ENCODE results near the gene MYOG. TPM values are rescaled to one million over a fixed set of nuclear protein-coding genes. Genes with fewer than 3 reads are reported as not detected.

MYOG gene
- total RNA-seq, 2 experiments from 2014 or later = not detected

GRCh38 chr1:203077367-203077766 is 8.4 kb downstream of the MYOG start:
- POLR2A ChIA-PET = no interaction called here

GRCh38 chr1:203076031-203076511 is 9.7 kb downstream of the MYOG start:
- ChIA-PET POLR2A (no interaction called here), CTCF (no interaction called here)

More at GRCh38 chr1:203077367-203077766, 8.4 kb downstream of the MYOG start:
- CTCF ChIA-PET = interaction anchor here (0.7 kb wide), 1 partner anchor 235 kb away, joined by 3 read pairs; no protein-coding TSS in a partner anchor

GRCh38 chr1:203075236-203076030 is 10.4 kb downstream of the MYOG start:
- ChIA-PET POLR2A (no interaction called here), CTCF (no interaction called here)

- CTCF ChIA-PET = no interaction called here
These were observed 11.2 kb downstream of the MYOG start for GRCh38 chr1:203074610-203075009.

DNA sequence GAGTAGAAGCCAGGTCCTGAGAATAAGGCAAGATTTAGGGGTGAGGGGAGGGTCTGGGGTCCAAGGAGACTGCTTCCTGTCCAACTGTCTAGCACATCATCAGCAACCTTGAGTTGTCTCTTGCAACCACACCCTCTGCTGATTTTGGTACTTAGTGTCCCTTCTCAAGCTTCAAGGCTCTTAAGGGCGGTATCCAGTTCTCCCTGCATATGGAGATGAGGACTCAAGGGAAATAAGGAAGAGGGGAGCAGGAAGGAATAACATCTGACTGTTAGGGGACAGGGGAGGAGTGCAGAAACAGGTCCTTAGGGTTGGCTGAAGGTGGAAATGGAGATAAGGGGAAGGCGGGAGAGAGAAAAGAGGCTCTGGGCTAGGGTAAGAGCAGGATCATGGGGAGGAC is 12.3 kb downstream of the MYOG start:
- CTCF ChIA-PET = no interaction called here
- POLR2A ChIA-PET = no interaction called here

More at GRCh38 chr1:203074610-203075009, 11.2 kb downstream of the MYOG start:
- POLR2A ChIA-PET = no interaction called here

DNA sequence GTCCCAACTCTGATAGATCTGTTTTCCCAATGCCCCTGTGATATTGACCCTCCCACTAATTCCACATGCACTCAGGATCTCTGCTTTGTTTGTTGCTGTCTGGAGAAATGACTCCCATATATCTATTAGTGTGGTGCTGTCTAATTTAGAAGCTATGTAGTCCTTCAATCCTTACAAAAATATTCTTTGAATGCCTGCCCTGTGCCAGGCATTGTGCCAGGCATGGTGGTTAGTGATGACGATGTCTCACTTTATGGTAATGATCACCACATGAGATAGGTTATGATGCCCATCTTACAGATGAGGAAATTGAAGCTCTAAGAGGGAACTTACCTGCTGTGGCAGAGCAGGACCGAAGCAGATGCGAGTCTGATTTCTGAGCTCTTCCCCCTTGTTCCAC is 12.9 kb downstream of the MYOG start:
- ChIA-PET POLR2A (no interaction called here), CTCF (no interaction called here)

GRCh38 chr1:203072002-203072602 is 13.7 kb downstream of the MYOG start:
- CTCF ChIA-PET = interaction anchor here (1.0 kb wide), 1 partner anchor 76 kb away, joined by 3 read pairs; no protein-coding TSS in a partner anchor

DNA sequence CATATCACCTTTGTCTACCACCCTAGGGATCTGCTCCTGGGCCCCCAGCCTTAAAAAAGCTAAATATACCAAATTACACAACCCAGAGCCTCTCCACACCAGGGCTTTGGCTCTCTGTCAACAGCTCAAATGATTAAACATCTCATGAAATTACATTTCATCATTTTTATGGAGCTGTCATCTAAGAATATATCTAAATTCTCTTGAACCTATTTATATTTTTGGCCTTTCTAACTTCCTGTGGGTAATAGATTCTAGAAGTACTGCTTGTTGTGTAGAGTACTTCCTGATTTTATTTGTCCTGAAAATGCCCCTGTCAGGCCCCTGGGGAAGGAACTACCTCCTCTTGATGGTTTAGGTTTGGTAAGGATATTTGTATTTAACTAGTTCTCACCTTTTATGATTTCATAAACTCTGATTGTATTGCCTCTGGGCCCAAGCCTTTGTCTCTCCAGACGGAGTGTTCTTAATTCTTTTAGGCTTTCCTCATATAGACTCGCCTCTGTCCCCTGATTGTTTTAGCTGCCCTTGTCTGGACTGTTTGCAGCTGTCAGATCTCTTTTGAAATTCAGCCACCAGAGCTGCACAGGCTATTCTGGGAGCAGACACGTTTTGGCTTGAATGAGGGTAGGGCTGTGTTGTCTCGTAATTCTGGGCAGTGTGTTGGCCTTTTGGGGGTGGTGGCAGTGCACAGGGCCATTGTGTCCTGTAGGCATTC is 16.6 kb downstream of the MYOG start:
- CTCF ChIA-PET = interaction anchor here (0.6 kb wide), 1 partner anchor 1418 kb away, joined by 4 read pairs; no protein-coding TSS in a partner anchor
- POLR2A ChIA-PET = no interaction called here

More at GRCh38 chr1:203072002-203072602, 13.7 kb downstream of the MYOG start:
- POLR2A ChIA-PET = no interaction called here

DNA sequence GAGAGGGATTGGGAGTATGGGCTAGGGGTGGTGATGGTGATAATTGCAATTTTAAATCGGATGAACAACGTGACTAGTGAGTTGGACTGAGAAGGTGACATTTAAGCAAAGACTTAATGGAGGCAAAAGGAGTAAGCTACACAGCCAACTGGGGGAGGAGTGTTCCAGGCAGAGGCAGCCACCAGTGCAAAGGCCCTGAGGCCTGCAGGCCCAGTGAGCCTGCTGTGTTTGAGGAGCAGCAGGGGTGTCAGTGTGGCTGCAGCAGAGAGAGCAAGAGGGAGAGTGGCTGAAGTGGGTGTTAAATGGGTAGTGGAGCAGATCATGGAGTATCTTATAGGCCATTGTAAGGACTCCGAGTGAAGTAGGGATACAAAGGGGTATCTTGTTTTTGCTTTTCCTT is 18.8 kb downstream of the MYOG start:
- POLR2A ChIA-PET = no interaction called here
- CTCF ChIA-PET = no interaction called here

DNA sequence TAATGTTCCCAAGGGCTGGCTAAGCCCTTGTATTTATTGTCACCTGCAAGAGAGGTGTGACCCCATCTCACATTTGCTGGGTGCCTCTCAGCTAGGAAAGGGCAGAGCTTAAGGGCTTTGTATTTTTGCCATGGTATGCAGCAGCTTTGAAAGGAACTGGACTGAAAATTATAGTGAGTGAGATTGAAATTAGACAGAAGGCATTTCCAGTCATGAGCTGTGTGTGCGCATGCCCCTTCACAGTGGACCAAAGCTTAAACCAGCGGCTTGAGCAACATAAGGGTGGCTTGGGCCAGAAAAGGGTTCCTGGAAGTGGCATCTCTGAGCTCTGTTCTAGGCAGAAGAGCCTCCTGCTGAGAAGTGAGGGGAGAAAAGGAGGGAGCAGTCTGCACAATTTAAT is 19.8 kb downstream of the MYOG start:
- ChIA-PET CTCF (no interaction called here), POLR2A (no interaction called here)

GRCh38 chr1:203065191-203065590 is 20.6 kb downstream of the MYOG start:
- CTCF ChIA-PET = no interaction called here

DNA sequence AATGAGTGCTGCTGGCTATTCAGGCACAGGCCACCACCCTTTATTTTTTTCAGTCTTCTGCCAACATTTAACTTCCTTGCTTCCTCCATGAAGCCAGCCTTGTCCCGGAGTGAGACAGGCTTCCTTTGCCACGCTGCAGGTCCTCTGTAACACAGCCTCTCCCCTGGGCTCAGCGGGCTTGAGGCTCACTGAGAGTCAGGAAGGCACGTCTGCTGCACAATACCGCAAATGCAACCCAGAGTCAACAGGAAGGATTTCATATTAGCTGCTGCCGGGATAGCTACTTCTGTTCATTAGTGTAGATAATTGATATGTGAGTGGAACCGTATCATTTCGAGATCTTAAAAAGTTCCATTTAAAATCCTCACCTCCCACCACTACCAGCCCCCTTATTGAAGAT is 22.5 kb downstream of the MYOG start:
- CTCF ChIA-PET = no interaction called here
- POLR2A ChIA-PET = no interaction called here

More at GRCh38 chr1:203065191-203065590, 20.6 kb downstream of the MYOG start:
- POLR2A ChIA-PET = interaction anchor here (0.6 kb wide), 1 partner anchor 689 kb away, joined by 6 read pairs; no protein-coding TSS in a partner anchor

GRCh38 chr1:203060115-203060514 is 25.7 kb downstream of the MYOG start:
- ChIA-PET POLR2A (no interaction called here), CTCF (no interaction called here)

DNA sequence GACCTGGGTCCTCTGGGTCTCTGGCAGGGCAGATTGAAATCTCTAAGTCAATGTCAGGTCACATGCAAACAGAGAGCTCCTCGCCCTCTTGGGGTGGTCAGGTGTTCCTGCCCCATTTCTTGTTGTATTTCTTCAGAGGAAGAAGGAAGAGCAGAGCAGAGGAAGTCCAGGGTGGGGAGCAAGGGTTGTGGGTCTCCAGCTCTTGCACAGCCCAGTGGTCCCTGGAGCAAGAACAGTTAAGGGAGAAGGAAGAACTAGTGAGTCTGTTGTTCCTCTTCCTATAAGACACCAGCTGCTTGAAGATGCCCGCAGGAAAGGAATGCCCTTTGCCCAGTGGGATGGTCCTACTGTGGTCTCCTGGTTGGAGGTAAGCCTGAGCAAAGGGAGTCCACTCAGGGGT is 26.3 kb downstream of the MYOG start:
- ChIA-PET POLR2A (no interaction called here), CTCF (no interaction called here)

DNA sequence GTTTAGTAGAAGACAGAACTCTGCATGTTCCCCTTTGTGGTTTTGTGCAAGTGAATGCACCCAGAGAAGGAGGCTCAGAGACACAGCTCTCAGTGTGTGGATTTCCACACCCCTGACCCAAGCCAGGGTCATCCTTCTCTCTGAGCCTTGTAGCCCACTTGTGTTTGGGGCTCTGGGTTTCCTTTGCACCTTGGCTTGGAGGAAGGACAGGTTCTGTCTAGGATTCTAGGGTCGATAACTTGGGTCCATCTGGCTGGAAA is 27.2 kb downstream of the MYOG start:
- POLR2A ChIA-PET = no interaction called here
- CTCF ChIA-PET = no interaction called here

DNA sequence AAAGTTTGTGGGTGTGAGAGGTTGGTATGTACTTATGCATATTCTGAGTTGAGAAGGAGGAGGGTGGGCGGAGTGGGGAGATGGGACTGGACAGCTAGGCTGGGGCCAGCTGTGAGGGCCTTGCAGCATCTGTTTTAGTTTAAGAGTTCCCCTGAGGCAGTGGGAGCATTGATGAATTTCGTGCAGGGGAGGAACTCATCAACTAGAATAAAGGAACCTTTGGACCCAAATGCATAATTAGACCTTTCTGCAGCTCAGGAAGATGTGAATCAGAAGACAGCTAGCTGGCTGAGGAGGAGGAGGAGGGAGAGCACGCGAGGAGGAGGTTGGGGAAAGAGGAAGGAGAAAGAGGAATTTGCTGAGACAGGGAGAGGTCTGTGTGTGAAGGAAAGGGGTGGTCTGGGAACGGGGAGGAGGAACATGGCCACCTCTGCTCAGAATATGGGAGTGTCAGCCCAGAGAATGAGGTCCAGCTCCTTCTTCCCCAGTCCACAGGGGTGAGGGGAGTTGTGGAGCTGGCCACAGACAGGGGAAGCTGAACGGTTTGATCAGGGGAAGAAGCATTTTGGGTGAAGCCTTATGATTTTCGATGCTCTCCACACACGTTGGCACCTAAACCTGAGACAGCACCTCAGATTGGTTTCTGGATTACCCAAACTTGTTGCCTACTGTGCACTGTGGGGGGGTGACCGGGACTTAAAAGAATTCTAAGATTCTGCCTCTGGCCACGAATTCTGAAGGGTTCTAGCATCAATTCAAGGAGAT is 27.7 kb downstream of the MYOG start:
- CTCF ChIA-PET = interaction anchor here (1.2 kb wide), 1 partner anchor 18 kb away, joined by 10 read pairs; no protein-coding TSS in a partner anchor
- POLR2A ChIA-PET = no interaction called here

DNA sequence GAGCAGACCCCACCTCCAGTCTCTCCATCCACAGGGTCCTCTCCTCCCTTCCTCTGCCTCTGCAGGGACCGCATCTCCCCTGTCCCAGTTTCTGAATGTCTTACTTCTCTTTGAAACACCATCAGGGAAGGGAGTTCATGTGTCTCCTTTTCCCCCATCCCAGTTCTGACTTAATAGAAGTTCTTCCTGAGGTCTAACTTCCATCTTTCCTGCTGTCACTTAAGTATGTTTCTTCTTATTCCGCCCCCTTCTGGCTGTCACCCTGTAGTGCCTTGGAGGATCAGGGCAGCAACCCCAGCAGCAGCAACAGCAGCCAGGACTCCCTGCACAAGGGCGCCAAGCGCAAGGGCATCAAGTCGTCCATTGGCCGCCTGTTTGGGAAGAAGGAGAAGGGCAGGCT is 29.3 kb downstream of the MYOG start:
- ChIA-PET POLR2A (no interaction called here), CTCF (no interaction called here)

DNA sequence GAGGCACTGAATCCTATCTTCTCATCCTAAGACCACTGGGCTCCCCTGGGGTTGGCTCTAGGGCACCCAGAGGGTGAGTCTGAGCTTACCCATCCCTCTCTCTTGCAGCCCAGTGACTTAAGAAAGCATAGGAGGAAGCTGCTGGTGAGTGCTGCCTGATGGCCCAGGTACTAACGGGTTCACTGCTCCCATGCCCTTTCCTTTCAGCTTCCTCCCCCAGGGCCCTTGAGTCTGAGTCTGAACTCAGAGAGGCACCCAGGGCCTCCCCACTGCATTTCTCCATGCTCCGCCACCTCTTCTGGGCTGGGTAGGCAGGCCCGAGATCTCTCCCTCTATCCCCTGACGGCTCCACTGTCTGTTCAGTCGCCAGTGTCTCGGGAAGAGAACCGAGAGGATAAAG is 29.8 kb downstream of the MYOG start:
- ChIA-PET CTCF (no interaction called here), POLR2A (interaction anchor here (0.5 kb wide), 1 partner anchor 128 kb away, joined by 4 read pairs; no protein-coding TSS in a partner anchor)

- CTCF ChIA-PET = interaction anchor here (3.3 kb wide), 1 partner anchor 16 kb away, joined by 12 read pairs; no protein-coding TSS in a partner anchor
- POLR2A ChIA-PET = interaction anchor here (0.5 kb wide), 1 partner anchor 128 kb away, joined by 4 read pairs; no protein-coding TSS in a partner anchor
These were observed 30.5 kb downstream of the MYOG start for GRCh38 chr1:203055161-203055799.

Measured in activated CD8-positive, alpha-beta memory T cell treated with anti-CD3 and anti-CD28 coated beads for 36 hours (primary cell).